Stimulated activated CD4-positive, alpha-beta T cell treated with anti-CD3 and anti-CD28 coated beads, Interleukin-12 subunit alpha, Interleukin-12 subunit beta, amount 100 ng/mL, for 48 hours (primary cell): ENCODE measurements around the gene RASGRP3.
"Not testable (repeated sequence)": the region's sequence is repeated elsewhere in the genome, so short reads cannot be mapped to it uniquely, and the experiment has no call there.

Experiments used
- DNase-seq, 3 donors: peaks; one replicate each; pipeline ENCODE4 v3.0.0-alpha.2; 2020; ENCODE audit warnings: low read depth in 2 of 3, low spot score in 1 of 3

The RASGRP3 gene

GRCh38 chr2:33457556-33458247, 18.7 kb upstream of the RASGRP3 start:
- no peak for DNase-seq

DNA sequence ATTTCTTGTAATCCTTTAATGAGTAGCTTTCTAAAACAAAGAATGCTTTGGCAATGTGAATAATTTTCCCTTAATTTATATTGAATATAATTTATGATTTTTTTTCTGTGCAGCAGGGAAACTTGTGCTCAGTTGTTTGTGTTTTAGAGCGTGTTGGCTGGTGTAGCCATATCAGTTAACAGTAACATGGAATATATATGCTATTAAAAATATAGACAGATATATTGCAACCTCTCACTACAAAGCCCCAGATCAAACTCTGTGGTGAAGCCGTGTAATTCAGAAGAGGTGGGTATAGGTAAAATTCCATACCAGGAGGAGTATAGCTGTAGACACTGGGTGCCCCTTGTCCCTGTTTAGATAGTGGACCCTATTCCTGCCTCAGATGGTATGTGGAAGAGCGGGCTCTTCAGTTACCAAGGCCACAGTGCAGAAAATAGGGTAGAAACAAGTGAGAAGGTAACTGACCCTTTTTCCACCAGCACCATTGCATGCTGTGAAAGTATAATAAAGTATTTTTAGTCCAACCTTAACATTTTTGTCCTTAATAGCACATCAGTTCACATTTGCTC, 18.1 kb upstream of the RASGRP3 start:
- no peak for DNase-seq

GRCh38 chr2:33459745-33460144, 16.7 kb upstream of the RASGRP3 start:
- no peak for DNase-seq

- not testable (repeated sequence) for DNase-seq
These were observed 13.9 kb upstream of the RASGRP3 start for GRCh38 chr2:33462512-33462911.

- DNase-seq = no peak
These were observed 9.0 kb upstream of the RASGRP3 start for GRCh38 chr2:33467413-33467812.

DNA sequence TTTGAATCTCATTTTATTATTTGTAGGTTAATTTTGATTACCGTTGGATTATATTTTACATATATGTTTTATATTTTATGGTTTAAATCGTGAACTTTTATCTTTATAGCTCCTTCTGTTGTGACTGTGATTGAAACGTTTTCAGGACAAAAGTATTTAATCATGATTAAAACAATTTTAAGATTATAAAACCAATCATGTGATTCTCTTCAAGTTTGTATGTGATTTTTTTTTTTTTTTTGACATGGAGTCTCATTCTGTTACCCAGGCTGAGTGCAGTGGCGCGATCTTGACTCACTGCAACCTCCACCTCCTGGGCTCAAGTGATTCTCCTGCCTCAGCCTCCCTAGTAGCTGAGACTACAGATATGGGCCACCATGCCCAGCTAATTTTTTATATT, 7.2 kb upstream of the RASGRP3 start:
- DNase-seq = no peak

DNA sequence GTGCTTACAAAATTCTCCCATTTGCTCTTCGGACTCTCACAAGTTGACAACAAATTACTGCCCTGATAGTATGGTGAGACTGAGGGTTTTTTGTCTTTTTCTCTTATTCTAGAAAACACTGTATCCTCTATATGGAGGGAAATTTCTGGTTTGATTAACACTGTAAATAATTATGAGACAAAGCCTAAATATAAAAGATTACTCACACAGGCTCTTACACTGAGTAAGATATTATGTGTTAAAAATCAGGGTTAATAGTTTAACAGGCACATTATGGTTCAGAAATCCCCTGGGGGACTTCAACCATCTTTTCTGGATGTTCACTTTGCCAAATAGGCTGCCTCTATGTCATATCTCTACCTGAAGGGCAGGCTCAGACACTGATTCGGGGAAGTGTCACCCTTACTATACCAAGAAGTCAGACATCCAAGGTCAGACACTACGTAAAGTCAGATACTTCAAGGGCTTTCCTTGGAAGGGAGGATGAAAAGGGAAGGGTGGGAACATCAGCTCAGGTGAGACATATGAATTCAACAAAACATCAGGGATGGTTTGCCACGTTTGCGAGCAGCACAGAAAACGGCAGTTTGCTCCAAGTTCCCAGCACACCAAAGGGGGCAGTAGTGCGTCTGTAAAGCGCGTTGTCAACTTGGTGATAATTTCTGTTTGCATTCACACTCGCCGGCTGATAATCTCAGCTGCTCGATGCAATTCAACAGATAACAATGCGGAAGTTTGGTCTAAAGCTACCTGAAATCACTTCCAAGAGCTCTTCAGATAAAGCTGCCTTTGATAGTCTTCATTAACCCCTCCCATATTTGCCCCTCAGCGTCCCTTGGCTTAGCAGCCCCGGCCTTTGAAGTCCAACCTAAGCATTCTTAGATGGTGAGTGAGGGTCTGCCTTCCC, 972 bp upstream of the RASGRP3 start:
- DNase-seq = peak; percentile 55 to 67 (median 64)

DNA sequence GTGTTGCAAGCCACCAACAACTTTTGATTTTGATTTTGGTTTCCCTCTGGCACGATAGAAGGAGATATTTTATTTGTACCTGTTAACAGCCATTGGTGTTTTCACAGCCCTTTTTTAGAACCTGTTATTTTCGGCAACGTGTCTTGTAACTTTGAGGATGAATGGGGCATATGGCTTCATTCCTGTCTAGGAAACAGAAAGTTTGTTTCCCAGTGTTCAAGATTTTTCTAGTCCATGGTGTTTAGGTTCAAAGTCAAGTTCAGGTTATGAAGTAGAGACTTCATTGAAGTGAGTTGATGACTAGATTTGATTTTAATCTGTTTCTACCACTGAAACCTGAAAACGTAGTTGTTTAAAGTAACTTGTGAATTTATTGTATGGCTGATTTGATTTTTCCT, 343 bp downstream of the RASGRP3 start:
- no peak for DNase-seq

DNA sequence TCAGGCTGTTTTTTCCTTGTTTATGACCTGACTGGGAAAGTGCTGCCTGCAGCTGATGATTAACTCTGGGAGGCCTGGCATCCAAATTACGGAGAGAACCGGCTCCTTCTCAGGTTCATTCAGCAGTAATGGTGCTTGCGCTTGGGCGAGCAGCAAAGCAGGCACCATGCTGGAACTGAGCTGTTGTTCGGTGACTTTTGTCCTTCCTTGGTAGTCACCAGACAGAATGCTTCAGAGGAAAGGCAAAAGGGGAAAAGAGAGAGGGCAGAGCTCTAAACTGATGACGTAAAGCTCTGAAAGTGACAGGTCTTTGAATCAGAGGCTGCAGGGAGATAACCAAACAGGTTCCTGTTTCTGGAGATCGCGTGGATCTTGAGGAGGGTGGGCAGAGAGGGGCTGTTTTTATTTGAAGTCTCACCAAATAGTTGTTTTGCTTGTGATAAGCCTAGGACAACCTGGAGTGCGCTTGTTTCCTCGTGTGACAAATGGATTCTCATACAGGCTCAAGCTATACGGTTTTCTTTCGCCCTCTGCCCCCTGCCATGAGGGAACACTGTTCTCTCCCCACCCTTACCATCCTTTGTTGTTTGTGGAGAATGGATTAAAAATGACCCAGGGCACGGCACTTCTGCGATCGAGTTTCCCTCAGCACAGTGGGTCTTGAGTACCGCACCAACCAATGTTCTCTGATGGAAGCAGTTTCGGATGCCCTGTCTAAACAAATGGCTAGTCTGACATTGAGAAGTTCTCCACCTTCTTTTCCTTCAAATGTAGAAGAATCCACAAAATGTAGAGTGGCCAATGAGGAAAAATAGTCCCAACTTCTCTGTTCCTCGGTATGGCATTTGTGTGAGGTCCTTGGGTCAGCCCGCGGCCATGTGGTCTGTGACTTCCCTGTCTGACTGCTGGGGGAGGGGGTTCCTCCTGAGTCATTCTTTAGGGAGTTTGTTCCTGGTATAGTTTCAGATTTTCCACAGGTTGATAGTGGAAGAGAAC, 1.3 kb downstream of the RASGRP3 start:
- DNase-seq = peak in 2 of 3 donors; percentile 10 to 12

GRCh38 chr2:33478968-33479731, 2.7 kb downstream of the RASGRP3 start:
- no peak for DNase-seq

DNA sequence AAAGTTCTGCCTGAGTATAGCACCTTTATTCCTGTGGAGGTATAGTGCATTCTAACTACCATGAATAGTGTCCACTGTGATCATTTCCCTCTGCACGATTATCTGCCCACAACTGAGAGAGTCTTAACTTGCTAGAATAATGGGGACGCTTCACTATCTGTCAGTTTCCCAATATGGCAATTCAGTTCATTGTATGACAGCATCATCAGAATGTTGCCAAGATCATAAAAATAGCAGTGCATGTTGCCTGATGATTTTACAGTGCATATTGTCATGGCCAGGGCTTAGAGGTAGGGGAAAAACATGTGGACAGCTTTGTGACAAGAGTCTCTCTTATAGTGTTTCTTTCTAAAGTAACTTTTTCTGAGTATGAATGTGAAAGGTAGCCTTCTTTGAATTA, 6.1 kb downstream of the RASGRP3 start:
- DNase-seq = no peak

DNA sequence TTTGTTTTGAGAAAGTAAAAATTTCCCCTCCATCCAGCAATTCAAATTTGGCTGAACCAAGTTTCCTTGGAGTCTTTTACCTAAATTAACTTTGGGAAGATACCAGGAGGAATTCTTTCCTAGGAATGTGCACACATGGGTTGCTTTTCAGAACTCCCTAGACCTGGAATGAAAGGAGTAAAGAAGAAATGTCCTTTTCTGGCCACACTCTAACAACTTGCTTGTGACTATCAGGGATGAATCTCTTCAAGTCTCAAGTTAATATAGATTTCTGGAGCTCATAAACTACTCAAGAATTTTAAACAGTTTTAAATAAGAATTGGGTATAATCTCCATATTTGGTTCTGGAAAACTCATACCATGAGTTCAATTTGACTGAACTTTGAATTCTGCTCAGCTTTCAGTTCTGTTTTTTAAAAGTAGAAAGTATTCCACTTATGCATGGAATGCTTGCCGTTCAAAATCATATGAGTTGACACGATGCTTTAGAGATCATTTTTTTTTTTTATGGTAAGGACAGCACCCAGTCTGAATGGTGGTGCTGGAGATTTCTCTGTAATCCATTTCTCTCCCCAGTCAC, 7.7 kb downstream of the RASGRP3 start:
- no peak for DNase-seq

DNA sequence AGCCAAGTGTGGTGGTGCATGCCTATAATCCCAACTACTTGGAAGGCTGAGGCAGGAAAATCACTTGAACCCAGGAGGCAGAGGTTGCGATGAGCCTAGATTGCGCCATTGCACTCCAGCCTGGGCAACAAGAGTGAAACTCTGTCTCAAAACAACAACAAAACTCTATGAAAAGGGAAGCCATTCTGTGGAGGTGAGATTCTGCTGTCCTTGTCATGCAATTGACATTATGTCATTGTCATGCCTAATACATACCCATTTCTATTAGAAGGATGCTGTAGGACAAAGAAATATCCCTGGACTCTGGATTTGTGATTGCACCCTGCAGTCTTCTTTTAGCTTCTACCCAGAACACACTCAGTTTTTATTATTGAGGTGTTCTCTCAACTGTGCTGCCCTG, 8.6 kb downstream of the RASGRP3 start:
- DNase-seq = no peak

- DNase-seq = no peak
These were observed 10.1 kb downstream of the RASGRP3 start for GRCh38 chr2:33486544-33486943.

DNA sequence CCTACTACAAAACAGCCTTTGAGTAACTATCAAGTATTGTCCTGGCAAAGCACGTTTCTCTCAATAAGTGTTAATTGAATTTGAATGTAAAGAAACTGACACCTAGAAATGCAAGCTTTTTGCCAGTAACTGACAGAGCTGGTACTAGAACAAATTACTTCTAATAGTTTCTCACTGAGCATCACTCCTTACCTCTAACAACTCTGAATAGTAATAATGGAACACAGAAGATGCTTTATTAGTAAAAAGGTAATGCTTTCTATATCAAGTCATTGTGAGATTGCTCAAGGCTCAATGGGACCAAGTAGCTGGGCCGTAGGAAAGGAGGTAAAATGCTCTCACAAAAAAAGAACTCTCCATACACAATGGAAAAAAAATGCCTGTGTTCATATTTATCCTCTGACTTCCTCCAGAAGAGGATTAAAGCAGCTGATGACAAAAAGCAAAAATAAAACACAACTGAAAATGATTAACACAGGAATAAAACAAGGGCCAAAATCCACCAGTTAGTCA, 11.8 kb downstream of the RASGRP3 start:
- DNase-seq = no peak

- DNase-seq = no peak
These were observed 12.5 kb downstream of the RASGRP3 start for GRCh38 chr2:33488715-33489540.

DNA sequence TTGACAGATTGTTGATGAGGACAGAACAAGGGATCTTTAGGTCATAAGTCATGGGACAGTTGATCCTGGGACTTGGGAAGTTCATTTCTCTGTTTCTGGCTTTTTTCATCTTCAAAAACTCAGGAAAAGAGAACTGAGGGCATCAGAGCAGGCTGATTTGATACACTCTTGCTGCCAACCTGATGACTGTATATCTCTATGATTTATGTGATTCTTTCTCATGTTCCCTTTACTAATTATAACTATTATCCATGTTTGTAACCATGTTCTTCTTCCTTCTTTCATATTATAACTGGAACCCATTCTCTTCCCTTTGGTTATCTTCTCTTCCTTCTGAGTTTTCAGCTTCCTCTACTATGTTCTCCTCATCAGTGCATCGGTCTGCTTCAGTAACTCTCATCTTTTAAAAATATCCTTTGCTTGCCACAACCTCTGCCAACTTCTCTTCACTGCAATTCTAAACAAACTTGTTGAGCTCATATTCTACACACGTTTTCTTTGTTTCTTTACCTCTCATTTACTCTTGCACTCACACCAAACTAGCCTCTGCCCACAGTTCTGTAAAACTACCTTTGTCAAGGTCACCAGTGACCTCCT, 13.5 kb downstream of the RASGRP3 start:
- no peak for DNase-seq

GRCh38 chr2:33491441-33492084, 15.1 kb downstream of the RASGRP3 start:
- no peak for DNase-seq
